C4-2B (cell line): ENCODE results near the gene UVRAG.

Experiments used
- ZFX ChIP-seq: fragments of 450-650 bp; IDR thresholded peaks from 2 replicates; pipeline ENCODE4 v1.6.1; 2017
- TF ChIP-seq, protein P1 (sequence below): fragments of 450-650 bp; conservative IDR thresholded peaks from 2 replicates; pipeline ENCODE4 v1.5.1; 2017; ENCODE audit warnings: mild to moderate bottlenecking

GRCh38 chr11:76176463-76176862 is 361.5 kb downstream of the UVRAG start:
- TF ChIP-seq, protein P1, sequence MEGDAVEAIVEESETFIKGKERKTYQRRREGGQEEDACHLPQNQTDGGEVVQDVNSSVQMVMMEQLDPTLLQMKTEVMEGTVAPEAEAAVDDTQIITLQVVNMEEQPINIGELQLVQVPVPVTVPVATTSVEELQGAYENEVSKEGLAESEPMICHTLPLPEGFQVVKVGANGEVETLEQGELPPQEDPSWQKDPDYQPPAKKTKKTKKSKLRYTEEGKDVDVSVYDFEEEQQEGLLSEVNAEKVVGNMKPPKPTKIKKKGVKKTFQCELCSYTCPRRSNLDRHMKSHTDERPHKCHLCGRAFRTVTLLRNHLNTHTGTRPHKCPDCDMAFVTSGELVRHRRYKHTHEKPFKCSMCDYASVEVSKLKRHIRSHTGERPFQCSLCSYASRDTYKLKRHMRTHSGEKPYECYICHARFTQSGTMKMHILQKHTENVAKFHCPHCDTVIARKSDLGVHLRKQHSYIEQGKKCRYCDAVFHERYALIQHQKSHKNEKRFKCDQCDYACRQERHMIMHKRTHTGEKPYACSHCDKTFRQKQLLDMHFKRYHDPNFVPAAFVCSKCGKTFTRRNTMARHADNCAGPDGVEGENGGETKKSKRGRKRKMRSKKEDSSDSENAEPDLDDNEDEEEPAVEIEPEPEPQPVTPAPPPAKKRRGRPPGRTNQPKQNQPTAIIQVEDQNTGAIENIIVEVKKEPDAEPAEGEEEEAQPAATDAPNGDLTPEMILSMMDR: no peak
- no peak for TF ChIP-seq ZFX
